H1 (cell line): Measurements from ENCODE around the gene FAT1. TPM values are rescaled to one million over a fixed set of nuclear protein-coding genes. Genes with fewer than 3 reads are reported as not detected.

Experiments
- CTCF ChIA-PET: fragments of 300-600 bp; sonication (Branson Sonifier 250); formaldehyde crosslinking; loops from one replicate; lab custom pipeline; 2021; ENCODE audit not compliant: partially characterized antibody; lab: Charles Lee
- POLR2A ChIA-PET: fragments of 300-600 bp; sonication (Branson Sonifier 250); formaldehyde crosslinking; loops from one replicate; lab custom pipeline; 2021; ENCODE audit warnings: inconsistent platforms; ENCODE audit not compliant: partially characterized antibody; lab: Charles Lee
- DNase-seq, 2 experiments: peaks; one replicate each; pipeline versions ENCODE4 v3.0.0 to v3.0.0-alpha.2; 2010 to 2022; ENCODE audit warnings: low spot score in 2 of 2, low read depth in 1 of 2, mixed read lengths in 1 of 2
- FAIRE-seq: peaks from 2 replicates; lab custom pipeline; 2011; peaks lifted over from hg19 to GRCh38; lab: Jason Lieb, UNC
- H2AFZ ChIP-seq: 2 replicates; pipeline ENCODE4 v1.8.1; 2012; ENCODE audit warnings: low read length, inconsistent platforms
- H2AK5ac ChIP-seq: 2 replicates; pipeline ENCODE4 v1.6.1; 2013; ENCODE audit warnings: low read depth, low read length
- H2BK120ac ChIP-seq: replicated peaks from 2 replicates; pipeline ENCODE3; 2013; ENCODE audit warnings: low read depth, low read length, inconsistent platforms
- H2BK12ac ChIP-seq: 2 replicates; pipeline ENCODE4 v1.6.1; 2013; ENCODE audit warnings: low read depth, low read length
- H2BK15ac ChIP-seq: 2 replicates; pipeline ENCODE4 v1.6.1; 2013; ENCODE audit warnings: low read length
- H2BK20ac ChIP-seq: 2 replicates; pipeline ENCODE4 v1.6.1; 2013; ENCODE audit warnings: low read length
- H2BK5ac ChIP-seq: 2 replicates; pipeline ENCODE4 v1.6.1; 2013; ENCODE audit warnings: low read depth, low read length
- H3K14ac ChIP-seq: 2 replicates; pipeline ENCODE4 v1.6.1; 2013; ENCODE audit warnings: inconsistent platforms; ENCODE audit not compliant: insufficient read length
- H3K18ac ChIP-seq: 2 replicates; pipeline ENCODE4 v1.6.1; 2013; ENCODE audit warnings: low read length; ENCODE audit errors: extremely low read depth
- H3K23ac ChIP-seq: 2 replicates; pipeline ENCODE4 v1.6.1; 2013; ENCODE audit warnings: inconsistent platforms; ENCODE audit not compliant: insufficient read length
- H3K23me2 ChIP-seq: 2 replicates; pipeline ENCODE4 v1.6.1; 2013; ENCODE audit warnings: low read depth, low read length
- H3K27ac ChIP-seq: 2 replicates; pipeline ENCODE4 v1.6.1; 2011; ENCODE audit warnings: low read depth, low read length, inconsistent platforms
- H3K27me3 ChIP-seq, 4 experiments: replicated peaks in 1 of 4; 1 replicate in 1 of 4; 2 replicates in 3 of 4; pipeline versions ENCODE4 v1.6.1 to v1.8.1; 2011 to 2013; ENCODE audit warnings: low read length in 3 of 4, mild to moderate bottlenecking in 3 of 4, inconsistent platforms in 2 of 4, mixed read lengths in 2 of 4, moderate library complexity in 1 of 4; ENCODE audit not compliant: control insufficient read depth in 3 of 4, insufficient read depth in 3 of 4; ENCODE audit errors: extremely low read depth in 1 of 4
- H3K36me3 ChIP-seq, 4 experiments: 2 replicates each; pipeline versions ENCODE4 v1.6.1 to v1.8.1; 2011 to 2013; ENCODE audit warnings: mild to moderate bottlenecking in 4 of 4, low read length in 3 of 4, moderate library complexity in 2 of 4, control low read depth in 1 of 4, inconsistent platforms in 1 of 4; ENCODE audit not compliant: insufficient read depth in 4 of 4, control insufficient read depth in 2 of 4
- H3K4ac ChIP-seq: replicated peaks from 2 replicates; pipeline ENCODE3; 2013; ENCODE audit warnings: low read length, low read depth, mixed read lengths, inconsistent platforms; ENCODE audit not compliant: insufficient read length
- H3K4me1 ChIP-seq, 4 experiments: replicated peaks in 1 of 4; 1 replicate in 1 of 4; 2 replicates in 3 of 4; pipeline versions ENCODE4 v1.6.1 to v1.8.1; 2011 to 2013; ENCODE audit warnings: low read length in 3 of 4, inconsistent platforms in 2 of 4, mixed read lengths in 1 of 4; ENCODE audit not compliant: insufficient read depth in 4 of 4, control insufficient read depth in 3 of 4
- H3K4me2 ChIP-seq, 2 experiments: 2 replicates each; pipeline versions ENCODE4 v1.6.1 to v1.8.1; 2011 to 2013; ENCODE audit warnings: low read depth in 2 of 2, low read length in 2 of 2, control low read depth in 1 of 2, inconsistent platforms in 1 of 2, mild to moderate bottlenecking in 1 of 2; ENCODE audit not compliant: insufficient read depth in 1 of 2
- H3K4me3 ChIP-seq, 4 experiments: fragments of 200-600, 300-600 bp in 1 of 4; sonication (generic), shearing (Covaris generic), sonication (Bioruptor Twin) in 1 of 4; 2 replicates each; pipeline versions ENCODE4 v1.5.1 to v1.8.1; 2011 to 2016; ENCODE audit warnings: low read length in 4 of 4, low read depth in 3 of 4, control low read depth in 2 of 4, inconsistent platforms in 2 of 4, mild to moderate bottlenecking in 2 of 4, mixed read lengths in 1 of 4, moderate library complexity in 1 of 4; ENCODE audit not compliant: insufficient read depth in 2 of 4; ENCODE audit errors: extremely low read depth in 1 of 4
- H3K56ac ChIP-seq: replicated peaks from 2 replicates; pipeline ENCODE3; 2013; ENCODE audit warnings: low read depth, mild to moderate bottlenecking, mixed read lengths, low read length, inconsistent platforms; ENCODE audit not compliant: insufficient read length
- H3K79me1 ChIP-seq: 2 replicates; pipeline ENCODE4 v1.6.1; 2013; ENCODE audit warnings: low read depth, low read length, control low read depth
- H3K79me2 ChIP-seq, 2 experiments: 2 replicates each; pipeline versions ENCODE4 v1.6.1 to v1.8.1; 2012 to 2013; ENCODE audit warnings: low read length in 2 of 2, mild to moderate bottlenecking in 2 of 2, inconsistent platforms in 1 of 2; ENCODE audit not compliant: insufficient read depth in 2 of 2, control insufficient read depth in 1 of 2
- H3K9ac ChIP-seq, 4 experiments: replicated peaks in 1 of 4; 1 replicate in 1 of 4; 2 replicates in 3 of 4; pipeline versions ENCODE4 v1.6.1 to v1.8.1; 2011 to 2013; ENCODE audit warnings: low read depth in 3 of 4, low read length in 3 of 4, control low read depth in 2 of 4, mild to moderate bottlenecking in 2 of 4, moderate library complexity in 2 of 4, inconsistent platforms in 1 of 4; ENCODE audit errors: extremely low read depth in 1 of 4
- H3K9me3 ChIP-seq, 2 experiments: 2 replicates each; pipeline versions ENCODE4 v1.6.1 to v1.8.1; 2012 to 2013; ENCODE audit warnings: mild to moderate bottlenecking in 2 of 2, moderate library complexity in 2 of 2, control low read depth in 1 of 2, inconsistent platforms in 1 of 2, low read depth in 1 of 2, low read length in 1 of 2, mixed read lengths in 1 of 2; ENCODE audit not compliant: insufficient read depth in 2 of 2
- H4K20me1 ChIP-seq, 2 experiments: replicated peaks in 1 of 2; 2 replicates each; pipeline versions ENCODE3 to v1.8.1; 2011 to 2013; ENCODE audit warnings: inconsistent platforms in 2 of 2, low read length in 2 of 2, mild to moderate bottlenecking in 1 of 2; ENCODE audit not compliant: insufficient read depth in 2 of 2, control insufficient read depth in 1 of 2
- H4K5ac ChIP-seq: 2 replicates; pipeline ENCODE4 v1.6.1; 2013; ENCODE audit warnings: low read length, low read depth, mixed read lengths, inconsistent platforms; ENCODE audit not compliant: insufficient read length
- H4K8ac ChIP-seq: 2 replicates; pipeline ENCODE4 v1.8.0; 2013; ENCODE audit warnings: mild to moderate bottlenecking, moderate library complexity, low read length, inconsistent platforms; ENCODE audit not compliant: insufficient read depth; ENCODE audit errors: extremely low read depth
- H4K91ac ChIP-seq: replicated peaks from 2 replicates; pipeline ENCODE3; 2013; ENCODE audit warnings: low read length, mixed read lengths, inconsistent platforms; ENCODE audit not compliant: insufficient read length
- BACH1 ChIP-seq: IDR thresholded peaks from 2 replicates; pipeline ENCODE4 v1.6.1; 2012; ENCODE audit warnings: low read length, improper control_type of control experiment
- CBX8 ChIP-seq: fragments of 300-800, 300-1000 bp; sonication (generic); IDR thresholded peaks from 2 replicates; pipeline ENCODE4 v1.7.1; 2016; ENCODE audit warnings: low read depth, low read length, borderline replicate concordance
- EZH2 ChIP-seq: fragments of 200-600 bp; sonication (generic); IDR thresholded peaks from 2 replicates; pipeline ENCODE4 v1.7.1; 2012; ENCODE audit warnings: low read depth, mild to moderate bottlenecking, moderate library complexity, low read length, inconsistent platforms; ENCODE audit not compliant: severe bottlenecking
- GTF2F1 ChIP-seq: IDR thresholded peaks from 2 replicates; pipeline ENCODE4 v1.6.1; 2012; ENCODE audit warnings: low read depth, low read length, improper control_type of control experiment, borderline replicate concordance
- JUND ChIP-seq: IDR thresholded peaks from 2 replicates; pipeline ENCODE4 v1.6.1; 2011; ENCODE audit warnings: mild to moderate bottlenecking, improper control_type of control experiment, low read length
- POLR2A ChIP-seq, 2 experiments: IDR thresholded peaks; 1 replicate in 1 of 2; 2 replicates in 1 of 2; pipeline ENCODE4 v1.6.1; 2011; ENCODE audit warnings: low read depth in 2 of 2, low read length in 2 of 2, mild to moderate bottlenecking in 2 of 2; ENCODE audit errors: control extremely low read depth in 1 of 2
- RNF2 ChIP-seq: fragments of 200-900, 300-1000 bp; sonication (generic); IDR thresholded peaks from 2 replicates; pipeline ENCODE4 v1.7.1; 2016; ENCODE audit warnings: borderline replicate concordance, low read depth, mild to moderate bottlenecking, antibody characterized with exemption, low read length; ENCODE audit not compliant: poor library complexity, severe bottlenecking; ENCODE audit errors: missing control alignments
- RXRA ChIP-seq: IDR thresholded peaks from 2 replicates; pipeline ENCODE4 v1.6.1; 2011; ENCODE audit warnings: low read depth, mild to moderate bottlenecking, low read length, moderate library complexity; ENCODE audit not compliant: insufficient read depth
- SIN3A ChIP-seq, 2 experiments: IDR thresholded peaks in 1 of 2; conservative IDR thresholded peaks in 1 of 2; 2 replicates each; pipeline ENCODE4 v1.6.1; 2011 to 2012; ENCODE audit warnings: low read length in 2 of 2, improper control_type of control experiment in 1 of 2, low read depth in 1 of 2, mild to moderate bottlenecking in 1 of 2
- YY1 ChIP-seq: IDR thresholded peaks from 2 replicates; pipeline ENCODE4 v1.6.1; 2011; ENCODE audit warnings: low read depth, mild to moderate bottlenecking, low read length
- WGBS, 2 experiments: shearing (Covaris generic) in 1 of 2; methylation state at CpG; one replicate each; pipeline versions ENCODE4 v1.1.6 to v1.1.7; 2013 to 2015; ENCODE audit warnings: low lambda C conversion rate in 2 of 2, mixed read lengths in 2 of 2, inconsistent platforms in 1 of 2, low coverage in 1 of 2, missing lambda C conversion rate in 1 of 2; ENCODE audit not compliant: insufficient replicate concordance in 2 of 2, insufficient coverage in 1 of 2, insufficient read length in 1 of 2; ENCODE audit errors: extremely low coverage in 1 of 2, missing lambda C conversion rate in 1 of 2; 5-methylcytosine and 5-hydroxymethylcytosine counted together
- polyA plus RNA-seq, 7 experiments: library from polyadenylated mRNA; depleted of rRNA in 3 of 7; stranded (reverse) in 5 of 7; unstranded in 2 of 7; fragments of >200 nt in 5 of 7; fragments of 200-250 nt in 2 of 7; gene quantifications; 1 replicate in 5 of 7; 2 replicates in 1 of 7; 4 replicates in 1 of 7; pipeline versions ENCODE4 v1.2.1 to v1.2.3, GENCODE V29; 2011 to 2013; ENCODE audit warnings: missing spikeins in 2 of 7, mixed read lengths in 2 of 7
- total RNA-seq: library from RNA; stranded (reverse); fragmentation: NEBNext Ultra II Directional; extraction: Animal tissue kit (Norgen Biotek cat#: 25700); gene quantifications from 2 replicates; pipeline ENCODE4 v1.2.1, GENCODE V29; 2021
- TF ChIP-seq, protein P1 (sequence below): IDR thresholded peaks from 2 replicates; pipeline ENCODE4 v1.6.1; 2012; ENCODE audit warnings: inconsistent platforms

Gene FAT1
- total and polyA plus RNA-seq, 2 of the 8 experiments (the other 6 are each of a cell fraction or from before 2014, with no cell fraction given) = 94.4 to 137 TPM

DNA sequence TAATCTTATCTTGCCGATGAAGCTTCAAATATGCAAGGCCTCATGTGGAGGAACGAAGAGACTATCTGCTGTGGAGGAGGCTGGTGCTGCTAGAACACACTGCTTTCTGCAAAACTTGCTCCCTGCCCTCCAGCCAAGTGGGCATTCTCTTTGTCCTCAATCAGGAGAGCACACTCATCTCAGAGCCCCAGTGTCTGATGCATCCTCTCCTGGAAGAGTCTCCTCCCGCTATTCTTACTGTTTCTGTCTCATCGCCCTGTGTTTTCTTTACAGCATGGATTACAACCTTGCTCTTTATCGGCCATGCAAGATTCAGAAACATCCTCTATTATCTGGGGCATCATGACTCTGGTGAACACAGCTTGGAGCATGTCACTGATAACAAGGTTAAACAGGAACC, 100.1 kb downstream of the FAT1 start:
- Histone ChIP-seq H3K23ac (no peak overlapping the region), H3K23me2 (no peaks in the 10 kb centered on the region), H3K18ac (no peak overlapping the region), H3K4me1 (peaks cover 0 to 10% (median 0%) of the 10 kb centered on the region in 4 experiments; a peak in 2 of 7 replicates), H3K14ac (no peak overlapping the region), H3K27ac (no peak overlapping the region), H3K4ac (no peak overlapping the region), H4K8ac (no peak overlapping the region), H3K79me2 (0 out of 4 replicates have a peak, but pooled peaks cover 0 to 8% of the 10 kb centered on the region in 2 experiments), H3K4me3 (no peak overlapping the region), H2AFZ (no peak overlapping the region), H3K36me3 (peaks cover 9 to 76% (median 35%) of the 10 kb centered on the region in 4 experiments), H3K27me3 (no peaks in the 10 kb centered on the region), H4K91ac (no peak overlapping the region), H2BK5ac (no peak overlapping the region), H4K5ac (no peak overlapping the region), H2BK120ac (no peak overlapping the region), H4K20me1 (peaks cover 0 to 2% of the 10 kb centered on the region in 2 experiments), H2BK15ac (no peak overlapping the region), H3K79me1 (no peaks in the 10 kb centered on the region), H2AK5ac (no peak overlapping the region), H3K9me3 (no peaks in the 10 kb centered on the region), H3K9ac (no peak overlapping the region), H3K4me2 (no peak overlapping the region), H3K56ac (no peak overlapping the region), H2BK20ac (no peak overlapping the region), H2BK12ac (no peak overlapping the region)
- no peak for DNase-seq
- ChIA-PET CTCF (interaction anchor here (1.3 to 2.2 kb wide), 3 partner anchors 28 to 96 kb away, joined by 3 to 9 read pairs (median 5); no protein-coding TSS in a partner anchor), POLR2A (no interaction called here)
- FAIRE-seq = no peak
- 92% methylated on average over 5 of the region's 5 CpGs; no CpG with 5 or more reads in 1 of the 2 experiments for WGBS, 2 experiments
- no peak for TF ChIP-seq EZH2
- no peak for TF ChIP-seq GTF2F1
- no peak for TF ChIP-seq CBX8
- no peak for TF ChIP-seq POLR2A (IDR thresholded peaks at IDR 0.05; ENCODE audit: control extremely low read depth in 1 of 2, low read depth in 2 of 2, low read length in 2 of 2)
- TF ChIP-seq SIN3A (conservative IDR thresholded peaks at IDR 0.05 in 1 of 2, IDR thresholded peaks at IDR 0.05 in 1 of 2; ENCODE audit: low read depth in 1 of 2, low read length in 2 of 2) = no peak
- no peak for TF ChIP-seq RXRA
- no peak for TF ChIP-seq RNF2
- TF ChIP-seq YY1 = no peak
- TF ChIP-seq BACH1 = no peak
- TF ChIP-seq, protein P1, sequence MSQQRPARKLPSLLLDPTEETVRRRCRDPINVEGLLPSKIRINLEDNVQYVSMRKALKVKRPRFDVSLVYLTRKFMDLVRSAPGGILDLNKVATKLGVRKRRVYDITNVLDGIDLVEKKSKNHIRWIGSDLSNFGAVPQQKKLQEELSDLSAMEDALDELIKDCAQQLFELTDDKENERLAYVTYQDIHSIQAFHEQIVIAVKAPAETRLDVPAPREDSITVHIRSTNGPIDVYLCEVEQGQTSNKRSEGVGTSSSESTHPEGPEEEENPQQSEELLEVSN = no peak
- TF ChIP-seq JUND = no peak
